ENCODE data around the gene KCTD15. TPM values are rescaled to one million over a fixed set of nuclear protein-coding genes. Genes with fewer than 3 reads are reported as not detected.

The KCTD15 gene
- total RNA-seq, 2 donors from 2014 or later, result 56.3 to 62.9 TPM

Other genes starting within 250 kb of the KCTD15 start
- gene CHST8, start 174.9 kb upstream of the KCTD15 start, total RNA-seq, result 1 to 10 TPM in 1 of 2 donors, under 1 TPM in 1; 0.97 to 1.3 TPM

Measured in posterior vena cava (tissue), 2 donors.